ENCODE results near the gene IBA57.

The IBA57 gene

GRCh38 chr1:228145463-228146416 is 19.9 kb upstream of the IBA57 start:
- DNase-seq: no peak

DNA sequence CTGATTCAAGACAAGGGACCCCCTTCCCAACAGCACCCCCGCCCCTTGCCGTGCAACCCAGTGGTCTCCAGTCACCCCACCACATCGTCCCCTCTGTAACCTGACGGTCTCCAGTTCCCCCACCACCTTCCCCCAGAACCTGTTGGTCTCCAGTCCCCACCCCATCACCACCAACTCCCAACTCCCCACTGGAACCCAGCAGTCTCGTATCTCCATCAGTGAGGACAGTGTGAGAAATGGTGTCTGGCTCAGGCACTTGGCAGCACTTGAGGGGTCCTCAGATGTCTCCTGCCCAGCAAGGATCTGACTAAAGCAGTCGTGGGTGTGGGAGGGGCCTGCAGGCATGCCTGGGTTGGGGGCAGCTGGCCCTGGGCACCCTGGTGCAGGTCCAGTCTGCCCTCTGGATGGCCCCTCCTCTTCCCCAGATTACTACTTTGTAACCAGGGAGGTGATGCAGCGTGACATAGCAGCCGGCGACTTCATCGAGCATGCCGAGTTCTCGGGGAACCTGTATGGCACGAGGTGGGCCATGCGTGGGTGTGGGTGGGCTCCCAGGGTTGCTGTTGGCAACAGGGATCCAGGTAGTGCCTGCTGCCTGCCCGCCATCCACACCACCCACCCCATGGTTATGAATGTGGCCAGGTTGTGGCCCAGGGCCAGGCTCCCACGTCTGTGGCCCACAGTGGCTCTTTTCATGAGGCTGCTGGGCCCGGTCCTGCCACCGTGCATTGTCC is 19.0 kb upstream of the IBA57 start:
- no peak for DNase-seq

- no peak for DNase-seq
Observed at GRCh38 chr1:228147151-228147693, 18.4 kb upstream of the IBA57 start.

DNA sequence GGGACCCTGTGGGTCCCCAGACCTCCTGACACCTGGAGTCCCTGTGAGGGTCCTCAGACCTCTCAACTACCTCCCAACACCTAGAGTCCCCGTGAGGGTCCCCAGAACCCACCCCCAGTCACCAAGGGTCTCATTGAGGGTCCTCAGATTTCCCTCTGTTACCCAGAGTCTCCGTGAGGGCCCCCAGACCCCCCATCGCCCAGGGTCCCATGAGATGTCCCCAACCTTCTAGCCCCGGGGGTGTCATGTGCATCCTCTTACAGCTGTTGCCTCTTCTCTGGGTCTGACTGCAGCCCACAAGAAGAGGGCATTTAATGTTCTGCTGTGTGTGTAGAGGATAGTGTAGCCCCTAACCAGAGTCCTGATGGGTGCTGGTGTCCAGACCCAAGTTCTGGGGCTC is 17.8 kb upstream of the IBA57 start:
- no peak for DNase-seq

DNA sequence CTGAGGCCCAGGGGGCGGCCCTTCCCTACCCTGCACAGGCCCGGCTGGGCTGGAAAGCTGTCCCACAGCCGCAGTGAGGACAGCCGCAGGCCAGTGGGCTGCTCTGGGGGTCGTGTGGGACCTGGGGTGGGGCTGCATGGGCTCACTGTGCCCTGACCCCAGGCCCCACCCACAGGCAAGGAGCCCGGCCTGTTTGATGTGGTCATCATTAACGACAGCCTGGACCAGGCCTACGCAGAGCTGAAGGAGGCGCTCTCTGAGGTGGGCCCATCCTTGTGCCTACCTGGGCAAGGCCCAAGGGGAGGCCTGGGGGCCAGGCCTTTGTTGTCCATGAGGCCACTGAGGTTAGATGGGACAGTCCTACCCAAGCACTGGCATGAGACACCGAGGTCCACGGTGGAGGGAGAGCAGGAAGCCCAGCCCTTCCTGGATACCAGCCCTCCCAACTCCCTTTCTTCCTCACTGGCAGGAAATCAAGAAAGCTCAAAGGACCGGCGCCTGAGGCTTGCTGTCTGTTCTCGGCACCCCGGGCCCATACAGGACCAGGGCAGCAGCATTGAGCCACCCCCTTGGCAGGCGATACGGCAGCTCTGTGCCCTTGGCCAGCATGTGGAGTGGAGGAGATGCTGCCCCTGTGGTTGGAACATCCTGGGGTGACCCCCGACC is 17.3 kb upstream of the IBA57 start:
- no peak for DNase-seq

GRCh38 chr1:228148935-228149405 is 16.6 kb upstream of the IBA57 start:
- DNase-seq: no peak

GRCh38 chr1:228149406-228150119 is 16.0 kb upstream of the IBA57 start, which contains the start of gene GJC2:
Gene GJC2, plus strand, starts transcription at chr1:228149930. Its CDS starts 7,829 bp downstream, at chr1:228157759.
- DNase-seq: no peak

DNA sequence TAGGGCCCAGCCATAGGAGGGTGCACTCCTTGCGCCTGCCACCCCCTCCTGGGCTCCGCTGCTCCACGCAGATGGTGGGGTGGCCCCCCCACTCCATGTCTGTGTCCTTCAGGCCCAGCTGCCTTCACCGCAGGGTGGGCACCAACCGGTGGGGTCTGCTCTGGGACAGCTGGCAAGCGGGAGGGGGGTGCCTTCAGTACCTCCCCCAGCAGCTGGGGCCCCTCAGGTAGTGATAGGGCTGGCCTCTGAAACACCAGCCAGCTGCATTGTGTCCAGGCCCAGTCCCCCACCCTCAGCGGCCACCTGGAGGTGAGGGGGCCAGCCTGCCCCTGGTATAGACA is 15.5 kb upstream of the IBA57 start:
- DNase-seq: no peak

DNA sequence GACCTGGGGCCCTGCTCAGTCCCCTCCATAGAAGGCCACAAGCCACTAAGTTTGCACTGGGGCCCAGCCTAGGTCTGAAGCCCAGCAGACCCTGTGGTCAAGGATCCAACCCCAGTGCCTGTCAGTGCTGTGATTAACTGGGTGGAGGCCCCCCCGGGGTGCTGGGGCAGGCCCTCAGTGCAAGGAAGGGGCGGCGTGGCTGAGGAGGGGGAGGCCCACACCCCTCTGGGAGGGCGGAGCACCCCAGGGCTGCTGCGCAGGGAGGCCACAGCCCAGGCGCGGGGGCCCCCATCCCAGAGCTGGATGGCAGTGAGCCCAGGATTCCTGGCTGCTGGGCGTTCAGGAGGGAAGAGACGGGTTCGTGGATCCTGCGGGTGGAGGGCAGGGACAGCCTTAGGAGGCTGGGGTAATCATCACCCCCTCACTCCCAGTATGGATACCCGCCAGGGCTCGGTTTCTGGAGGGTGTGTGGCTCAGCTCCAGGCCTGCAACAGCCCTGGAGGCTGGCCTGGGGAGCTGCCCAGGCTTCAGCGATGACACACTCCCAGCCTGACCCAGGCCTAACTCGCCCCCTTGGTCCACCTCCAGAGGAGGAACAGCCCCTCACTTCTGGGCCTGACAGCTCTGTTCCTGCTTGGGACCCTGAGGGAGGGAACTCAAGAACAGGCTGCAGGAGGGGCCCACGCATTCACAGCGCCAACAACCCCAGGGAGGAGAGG is 15.0 kb upstream of the IBA57 start:
- DNase-seq: peak; percentile 48

DNA sequence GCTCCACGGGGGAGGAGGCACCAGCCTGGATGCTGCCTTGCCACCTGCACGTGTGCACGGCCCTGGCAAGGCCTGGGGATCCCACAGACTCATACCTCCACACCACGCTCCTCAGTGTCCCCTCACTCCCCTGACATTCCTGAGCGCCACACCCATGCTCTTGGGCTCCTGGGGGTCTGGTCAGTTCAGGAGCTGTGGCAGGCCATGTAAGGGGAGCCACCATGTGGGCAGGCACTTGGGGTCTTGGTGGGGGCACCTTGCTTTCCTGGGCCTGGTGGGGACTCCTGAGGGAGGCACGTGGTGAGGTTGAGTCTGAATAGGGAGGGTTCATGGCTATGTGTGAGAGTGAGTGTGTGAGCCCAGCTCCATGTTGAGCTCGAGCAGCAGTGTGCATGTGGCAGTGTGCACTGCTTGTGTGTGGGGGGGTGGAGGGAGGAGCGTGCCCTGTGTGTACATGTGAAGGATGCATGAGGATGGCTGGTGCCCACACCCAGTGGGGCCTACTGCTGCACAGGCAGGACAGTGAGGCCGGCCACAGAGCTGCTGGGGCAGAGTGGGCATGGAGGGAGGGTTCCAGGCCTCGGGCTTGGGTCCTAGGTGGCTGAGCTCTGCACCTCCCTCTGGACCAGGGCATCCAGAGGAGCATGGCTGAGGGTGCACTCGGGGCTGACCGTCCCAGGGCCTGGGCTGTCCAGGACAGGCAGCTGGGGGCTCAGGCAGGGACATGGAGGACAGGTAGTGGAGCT is 14.3 kb upstream of the IBA57 start:
- no peak for DNase-seq

GRCh38 chr1:228152097-228152917 is 13.3 kb upstream of the IBA57 start:
- DNase-seq: no peak

GRCh38 chr1:228152918-228153258 is 12.7 kb upstream of the IBA57 start:
- no peak for DNase-seq

- no peak for DNase-seq
Observed at GRCh38 chr1:228154021-228154669, 11.5 kb upstream of the IBA57 start.

DNA sequence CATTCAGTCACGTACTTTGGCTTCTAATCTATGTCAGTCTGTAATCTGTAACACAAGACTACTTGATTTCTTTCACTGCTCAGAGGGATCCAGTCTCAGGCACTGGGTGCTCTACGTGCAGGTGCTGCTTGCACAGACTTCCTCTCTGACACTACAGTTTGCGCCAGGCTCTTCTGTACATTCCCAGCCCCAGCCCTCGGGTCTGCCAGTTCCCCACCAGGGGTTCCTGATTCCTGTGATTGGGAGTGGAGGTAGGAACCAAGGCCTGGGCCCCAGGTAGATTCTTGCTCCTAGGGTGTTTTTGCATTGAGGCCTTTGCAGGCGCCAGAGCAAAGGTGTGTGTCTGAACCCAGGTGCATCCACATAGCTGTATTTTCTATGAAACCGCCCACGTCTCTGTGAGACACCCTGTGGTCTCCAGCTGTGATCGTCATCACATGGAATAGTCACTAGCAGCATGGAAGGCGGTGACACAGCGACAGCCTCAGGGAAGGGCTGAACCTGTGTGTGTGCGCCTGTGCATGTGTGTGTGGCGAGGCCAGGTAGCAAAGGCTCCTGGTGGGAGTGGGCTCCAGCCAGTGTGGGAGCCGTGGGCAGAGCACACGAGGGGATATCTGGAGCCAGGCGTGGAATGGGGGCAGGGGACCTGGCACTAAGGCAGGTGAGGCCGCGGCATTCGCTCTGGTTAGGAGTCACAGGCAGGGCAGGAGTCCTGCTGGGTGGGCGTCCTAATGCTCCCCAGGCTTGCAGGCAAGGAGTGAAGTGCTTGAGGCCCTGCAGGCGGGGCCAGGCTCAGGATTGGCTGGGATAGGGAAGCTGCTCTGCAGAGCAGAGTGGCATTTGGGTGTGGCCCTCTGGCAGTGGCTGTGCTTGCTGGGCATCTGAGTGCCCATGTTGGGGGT is 10.7 kb upstream of the IBA57 start:
- DNase-seq: no peak

DNA sequence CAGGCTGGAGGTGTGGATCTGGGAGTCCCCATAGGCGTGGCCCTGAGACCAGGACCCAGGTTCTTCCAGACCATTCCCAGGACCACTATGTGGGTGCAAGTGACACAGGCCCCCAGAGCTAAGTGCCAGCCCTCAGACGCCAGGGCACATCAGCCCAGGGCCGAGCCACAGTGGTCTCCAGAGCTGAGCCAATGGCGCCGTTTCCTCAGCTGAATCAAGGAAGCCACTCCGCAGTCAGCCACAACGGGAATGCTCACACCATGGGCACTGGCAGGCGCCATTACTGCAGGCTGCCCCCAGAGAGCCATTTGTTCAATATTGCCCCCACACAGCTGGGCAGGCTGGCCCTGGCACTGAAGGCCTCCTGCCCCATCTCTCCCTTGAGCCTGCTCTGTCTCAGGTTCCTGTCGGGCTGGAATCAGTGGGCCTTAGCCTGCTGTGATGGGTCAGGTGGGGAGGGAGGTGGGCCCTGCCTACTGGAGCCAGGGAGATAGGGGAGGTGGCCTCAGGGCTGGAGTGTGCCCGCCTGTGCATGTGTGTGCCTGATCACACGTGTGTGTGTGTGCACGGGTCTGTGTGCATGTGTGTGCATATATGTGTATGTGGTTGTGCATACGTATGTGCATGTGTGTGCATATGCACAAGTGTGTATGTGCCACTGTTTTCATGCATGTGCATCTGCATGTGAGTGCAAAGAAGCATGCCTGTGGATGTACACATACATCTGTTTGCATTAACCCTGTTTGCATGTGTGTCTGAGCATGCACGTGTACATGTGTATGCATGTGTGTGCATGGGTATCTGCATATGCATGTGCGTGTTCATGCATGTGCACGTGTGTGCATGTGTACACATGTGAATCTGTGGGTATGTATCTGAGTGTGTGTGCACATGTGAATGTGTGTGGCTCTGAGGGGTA is 9.7 kb upstream of the IBA57 start:
- no peak for DNase-seq

GRCh38 chr1:228156515-228156881 is 9.1 kb upstream of the IBA57 start:
- no peak for DNase-seq

Measured in fibroblast of skin of back (primary cell).